HG03159 (cell line): ENCODE data around the gene SP140L.
"Not testable (repeated sequence)": the region's sequence is repeated elsewhere in the genome, so short reads cannot be mapped to it uniquely, and the experiment has no call there.

Experiments
- ATAC-seq: cut with Tn5 transposase; IDR thresholded peaks from one replicate; pipeline ENCODE4 v1.9.1; 2021; ENCODE audit warnings: mild to moderate bottlenecking, moderate library complexity; ENCODE audit not compliant: unreplicated experiment

The SP140L gene

GRCh38 chr2:230323385-230324106, 3.4 kb upstream of the SP140L start:
- no peak for ATAC-seq

GRCh38 chr2:230324503-230324902, 2.5 kb upstream of the SP140L start:
- ATAC-seq = no peak

GRCh38 chr2:230325316-230326243, 1.4 kb upstream of the SP140L start:
- no peak for ATAC-seq

- peak; percentile 76 for ATAC-seq
Measured at GRCh38 chr2:230327418-230328154, 593 bp downstream of the SP140L start.

DNA sequence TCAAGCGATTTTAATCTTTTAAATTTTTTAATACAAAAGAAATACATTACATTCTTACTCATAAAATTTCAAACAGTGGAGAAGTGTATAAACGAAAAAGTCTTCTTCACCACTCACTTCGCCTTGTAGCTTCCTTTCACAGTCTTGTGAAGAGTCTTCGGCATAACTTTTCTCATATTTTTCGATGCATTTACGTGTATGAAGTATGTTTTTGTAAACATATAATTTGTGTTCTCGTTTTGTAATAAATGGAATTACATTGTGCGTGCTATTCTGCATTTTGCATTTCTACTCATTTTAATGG, 1.1 kb downstream of the SP140L start:
- ATAC-seq = no peak

GRCh38 chr2:230329946-230330605, 3.1 kb downstream of the SP140L start:
- ATAC-seq = no peak

DNA sequence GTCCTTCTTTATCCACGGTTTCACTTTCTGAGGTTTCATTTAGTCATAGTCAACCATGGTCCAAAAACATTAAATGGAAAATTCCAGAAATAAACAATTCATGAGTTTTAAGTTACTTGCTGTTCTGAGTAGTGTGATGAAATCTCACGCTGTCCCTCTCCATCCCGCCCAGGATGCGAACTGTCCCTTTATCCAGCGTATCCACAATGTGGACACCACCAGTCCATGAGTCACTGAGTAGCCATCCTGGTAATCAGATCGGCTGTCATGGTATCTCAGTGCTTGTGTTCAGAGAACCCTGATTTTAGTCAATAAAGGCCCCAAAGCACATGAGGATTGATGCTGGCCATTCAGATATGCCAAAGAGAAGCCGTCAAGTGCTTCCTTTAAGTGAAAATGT, 3.7 kb downstream of the SP140L start:
- ATAC-seq = no peak

DNA sequence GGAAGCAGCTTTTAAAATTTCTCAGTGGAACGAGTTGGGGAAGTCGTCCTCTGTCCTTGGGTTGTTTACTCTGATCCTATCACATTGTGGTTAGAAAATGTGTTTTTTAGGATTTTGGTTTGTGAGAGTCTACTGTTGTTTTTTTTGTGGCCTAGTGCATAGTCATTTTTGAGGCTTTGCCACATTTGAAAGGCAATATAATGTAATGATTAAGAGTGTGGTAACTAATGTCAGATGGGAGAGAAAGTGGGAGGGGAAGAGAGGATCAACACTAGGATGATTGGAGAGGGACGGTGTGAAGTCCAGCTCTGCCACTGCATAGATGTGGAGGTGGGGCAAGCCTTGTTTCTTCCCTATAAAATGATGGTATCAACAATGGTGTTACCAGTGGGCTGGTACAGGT, 8.5 kb downstream of the SP140L start:
- no peak for ATAC-seq

DNA sequence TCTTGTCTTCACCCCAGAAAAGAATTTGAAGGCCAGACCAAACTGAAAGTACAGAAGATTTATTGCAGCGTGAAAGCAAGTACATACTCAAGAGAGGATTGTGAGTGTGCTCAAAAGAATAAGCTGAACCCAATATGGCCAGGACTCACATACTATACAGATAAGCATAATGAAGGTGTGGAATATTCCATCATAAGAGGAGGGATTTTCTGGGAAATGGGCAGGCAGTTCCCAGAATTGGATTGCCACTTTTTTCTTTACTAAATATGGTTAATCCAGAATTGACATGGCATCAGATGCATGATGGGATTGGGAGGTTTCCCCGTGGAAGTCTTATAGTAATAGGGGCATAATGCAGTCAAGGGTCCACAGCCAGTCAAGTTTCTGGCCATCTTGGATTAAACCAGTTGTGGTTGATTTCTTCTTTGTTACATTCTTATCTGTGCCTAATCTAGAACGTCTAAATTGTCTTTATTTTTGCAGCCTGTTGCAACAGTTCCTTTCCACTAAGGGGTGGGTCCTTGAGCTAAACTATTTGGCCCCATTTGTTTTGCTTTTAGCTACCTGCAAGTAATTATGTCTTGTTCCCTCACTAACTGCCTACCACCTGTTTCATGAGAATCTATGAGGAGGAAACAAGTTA, 9.0 kb downstream of the SP140L start:
- ATAC-seq = no peak

DNA sequence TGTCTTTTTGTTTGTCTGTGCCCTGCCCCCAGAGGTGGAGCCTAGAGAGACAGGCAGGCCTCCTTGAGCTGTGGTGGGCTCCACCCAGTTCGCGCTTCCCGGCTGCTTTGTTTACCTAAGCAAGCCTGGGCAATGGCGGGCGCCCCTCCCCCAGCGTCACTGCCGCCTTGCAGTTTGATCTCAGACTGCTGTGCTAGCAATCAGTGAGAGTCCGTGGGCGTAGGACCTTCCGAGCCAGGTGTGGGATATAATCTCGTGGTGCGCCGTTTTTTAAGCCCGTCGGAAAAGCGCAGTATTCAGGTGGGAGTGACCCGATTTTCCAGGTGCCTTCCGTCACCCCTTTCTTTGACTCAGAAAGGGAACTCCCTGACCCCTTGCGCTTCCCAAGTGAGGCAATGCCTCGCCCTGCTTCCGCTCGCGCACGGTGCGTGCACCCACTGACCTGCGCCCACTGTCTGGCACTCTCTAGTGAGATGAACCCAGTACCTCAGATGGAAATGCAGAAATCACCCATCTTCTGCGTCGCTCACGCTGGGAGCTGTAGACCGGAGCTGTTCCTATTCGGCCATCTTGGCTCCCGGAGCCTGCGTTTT, 15.0 kb downstream of the SP140L start:
- ATAC-seq = not testable (repeated sequence)

- ATAC-seq = not testable (repeated sequence)
Measured at GRCh38 chr2:230343041-230343624, 16.1 kb downstream of the SP140L start.

GRCh38 chr2:230343747-230344146, 16.8 kb downstream of the SP140L start:
- ATAC-seq = no peak

DNA sequence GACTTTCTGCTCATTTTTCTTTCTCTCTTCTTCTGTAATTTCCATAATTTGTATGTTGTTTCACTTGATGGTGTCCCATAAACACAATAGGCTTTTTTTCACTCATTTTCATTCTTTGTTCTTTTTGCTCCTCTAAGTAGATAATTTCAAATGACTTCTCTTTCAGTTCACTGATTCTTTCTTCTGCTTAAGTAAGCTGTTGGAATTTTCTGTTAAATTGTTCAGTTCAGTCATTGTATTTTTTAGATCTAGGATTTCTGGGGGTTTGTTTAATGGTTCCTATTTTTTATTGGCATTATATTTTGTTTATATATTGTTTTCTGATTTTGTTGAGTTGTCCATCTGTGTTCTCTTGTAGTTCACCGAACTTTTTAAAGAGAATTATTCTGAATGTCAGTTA, 19.5 kb downstream of the SP140L start:
- ATAC-seq = no peak

- ATAC-seq = no peak
Measured at GRCh38 chr2:230346921-230347533, 20.0 kb downstream of the SP140L start.

- no peak for ATAC-seq
Measured at GRCh38 chr2:230347659-230348305, 20.8 kb downstream of the SP140L start.

DNA sequence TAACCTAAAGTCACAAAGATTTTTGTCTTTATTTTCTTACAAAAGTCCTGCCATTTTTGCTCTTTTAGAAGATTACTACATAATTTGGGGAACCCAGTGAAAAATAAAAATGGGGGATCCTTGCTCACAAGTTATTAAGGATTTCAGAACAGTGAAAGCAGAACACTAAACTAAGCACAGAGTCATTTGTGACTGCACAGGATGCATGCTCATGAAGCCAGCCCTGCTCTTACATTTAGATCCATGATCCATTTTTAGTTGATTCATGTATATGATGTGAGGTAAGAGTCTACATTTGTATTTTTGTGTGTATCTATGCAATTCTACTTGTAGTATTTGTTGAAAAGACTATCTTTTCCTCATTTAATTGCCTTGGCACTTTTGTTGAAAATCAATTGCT, 21.8 kb downstream of the SP140L start:
- ATAC-seq = no peak

DNA sequence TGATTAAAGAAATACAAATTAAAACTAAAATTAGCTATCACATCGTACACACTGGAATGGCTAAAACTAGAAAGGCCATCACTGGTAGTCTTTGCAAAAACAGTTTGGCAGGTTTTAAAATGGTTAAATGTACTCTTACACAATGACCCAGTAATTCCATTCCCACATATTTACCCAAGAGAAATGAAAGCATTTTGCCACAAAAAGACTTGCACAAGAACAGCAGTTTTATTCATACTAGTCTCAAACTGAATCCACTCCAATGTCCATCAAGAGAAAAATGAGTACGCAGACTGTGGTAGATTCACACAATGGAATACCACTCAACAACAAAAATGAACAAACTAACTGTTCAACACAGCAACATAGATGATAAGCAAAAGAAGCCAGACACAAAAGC, 29.1 kb downstream of the SP140L start:
- no peak for ATAC-seq

GRCh38 chr2:230358305-230358704, 31.3 kb downstream of the SP140L start:
- ATAC-seq = no peak

DNA sequence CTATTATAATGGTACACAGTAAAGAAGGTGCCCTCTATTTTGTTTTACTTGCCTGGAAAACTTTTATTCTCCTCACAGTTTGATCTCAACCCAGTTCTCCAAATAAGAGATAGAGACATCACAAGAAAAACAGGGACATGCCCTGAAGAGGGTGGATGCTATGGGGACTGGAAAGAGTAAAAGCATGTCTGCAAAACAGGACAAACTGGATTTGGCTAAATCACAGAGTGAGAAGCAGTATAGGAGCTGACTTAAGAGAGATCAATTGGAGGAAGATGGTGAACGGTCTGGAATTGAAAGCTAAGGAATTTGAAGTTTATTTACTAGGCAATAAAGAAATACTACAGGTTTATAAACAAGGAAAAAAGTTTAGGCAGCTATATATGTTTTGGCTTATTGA, 33.0 kb downstream of the SP140L start:
- ATAC-seq = no peak
